K562 (cell line): Measurements from ENCODE around the gene BNC2. TPM values are rescaled to one million over a fixed set of nuclear protein-coding genes. Genes with fewer than 3 reads are reported as not detected.

Experiments used
- ATAC-seq: fragments of 200-7000 bp; cut with Tn5 transposase; 3 replicates; pipeline ENCODE4 v1.9.1; 2020; ENCODE audit warnings: moderate library complexity
- BruUV-seq: library from RNA; stranded (reverse); fragments of 400-500 nt; replicated peaks from 2 replicates; lab custom pipeline; 2021; lab: Mats Ljungman, UMichigan
- CTCF ChIA-PET: fragments of 300-600 bp; formaldehyde crosslinking; extraction: SDS; loops from one replicate; lab custom pipeline; 2021; ENCODE audit warnings: low intra/inter-chr PET ratio; lab: Yijun Ruan, JAX
- POLR2A ChIA-PET: fragments of 300-600, 350-650 bp; sonication (Branson Sonifier 250); formaldehyde crosslinking; extraction: SDS; loops from one replicate; lab custom pipeline; 2021; ENCODE audit warnings: antibody characterized with exemption, inconsistent platforms; lab: Yijun Ruan, JAX
- DNase-seq, 4 experiments: peaks; one replicate each; pipeline versions ENCODE4 v3.0.0 to v3.0.0-alpha.2; 2011 to 2018; ENCODE audit warnings: low spot score in 3 of 4, mixed read lengths in 3 of 4; ENCODE audit errors: extremely low read depth in 1 of 4
- FAIRE-seq: peaks from 2 replicates; lab custom pipeline; 2011; peaks lifted over from hg19 to GRCh38; lab: Jason Lieb, UNC
- H2AFZ ChIP-seq: 2 replicates; pipeline ENCODE4 v1.6.0; 2011; ENCODE audit warnings: low read depth, low read length, control low read depth, inconsistent platforms
- H3K27ac ChIP-seq: fragments of 200-600 bp; 3 replicates; pipeline ENCODE4 v1.8.0; 2011; ENCODE audit warnings: low read depth, mild to moderate bottlenecking, control low read depth, inconsistent platforms, low read length, moderate library complexity, mixed read lengths; ENCODE audit errors: extremely low read depth
- H3K27me3 ChIP-seq, 2 experiments: fragments of 300-600 bp in 1 of 2; 2 replicates in 1 of 2; 3 replicates in 1 of 2; pipeline versions ENCODE4 v1.6.0 to v1.8.0; 2011; ENCODE audit warnings: inconsistent platforms in 2 of 2, low read length in 2 of 2, mild to moderate bottlenecking in 1 of 2, mixed read lengths in 1 of 2, moderate library complexity in 1 of 2; ENCODE audit not compliant: control insufficient read depth in 2 of 2, insufficient read depth in 2 of 2
- H3K36me3 ChIP-seq: fragments of 300-600 bp; 3 replicates; pipeline ENCODE4 v1.8.0; 2011; ENCODE audit warnings: mild to moderate bottlenecking, low read length, inconsistent platforms; ENCODE audit not compliant: control insufficient read depth, insufficient read depth
- H3K4me1 ChIP-seq, 2 experiments: fragments of 200-600 bp in 1 of 2; replicated peaks in 1 of 2; 2 replicates in 1 of 2; 3 replicates in 1 of 2; pipeline versions ENCODE4 v1.5.1 to v1.8.0; 2011; ENCODE audit warnings: inconsistent platforms in 2 of 2, low read length in 2 of 2, mild to moderate bottlenecking in 1 of 2, mixed read lengths in 1 of 2, moderate library complexity in 1 of 2; ENCODE audit not compliant: control insufficient read depth in 2 of 2, insufficient read depth in 2 of 2
- H3K4me2 ChIP-seq: 2 replicates; pipeline ENCODE4 v1.6.1; 2011; ENCODE audit warnings: low read length, control low read depth, inconsistent platforms, mixed read lengths; ENCODE audit not compliant: insufficient read depth
- H3K4me3 ChIP-seq: fragments of 200-600 bp; sonication (generic), shearing (Covaris generic); 2 replicates; pipeline ENCODE4 v1.5.1; 2016; ENCODE audit warnings: control low read depth, inconsistent platforms
- H3K79me2 ChIP-seq: fragments of 200-600 bp; 3 replicates; pipeline ENCODE4 v1.8.0; 2011; ENCODE audit warnings: low read length, inconsistent platforms; ENCODE audit not compliant: control insufficient read depth, insufficient read depth
- H3K9ac ChIP-seq, 2 experiments: 2 replicates each; pipeline versions ENCODE4 v1.6.0 to v1.6.1; 2011; ENCODE audit warnings: low read depth in 2 of 2, low read length in 2 of 2, control low read depth in 1 of 2, inconsistent platforms in 1 of 2, mild to moderate bottlenecking in 1 of 2, mixed read lengths in 1 of 2; ENCODE audit not compliant: insufficient read depth in 1 of 2
- H3K9me1 ChIP-seq: one replicate; pipeline ENCODE4 v1.6.0; 2011; ENCODE audit warnings: inconsistent platforms, mild to moderate bottlenecking, low read length, moderate library complexity; ENCODE audit not compliant: control insufficient read depth, insufficient read depth
- H3K9me3 ChIP-seq: replicated peaks from 2 replicates; pipeline ENCODE4 v1.5.1; 2011; ENCODE audit warnings: low read depth, low read length, inconsistent platforms; ENCODE audit not compliant: control insufficient read depth, insufficient read depth
- H4K20me1 ChIP-seq: replicated peaks from 2 replicates; pipeline ENCODE4 v1.6.1; 2011; ENCODE audit warnings: low read length, inconsistent platforms, mixed read lengths; ENCODE audit not compliant: control insufficient read depth, insufficient read depth
- CHD4 ChIP-seq: fragments of 200-600 bp; sonication (generic); IDR thresholded peaks from 3 replicates; pipeline ENCODE4 v1.6.1; 2012; ENCODE audit warnings: low read depth, mild to moderate bottlenecking, mixed read lengths, low read length, inconsistent platforms; ENCODE audit not compliant: insufficient read depth, insufficient replicate concordance, poor library complexity, severe bottlenecking
- CTCFL ChIP-seq: IDR thresholded peaks from 2 replicates; pipeline ENCODE4 v1.6.1; 2011; ENCODE audit warnings: borderline replicate concordance, low read depth, mild to moderate bottlenecking, moderate library complexity, low read length; ENCODE audit not compliant: insufficient read depth, poor library complexity, severe bottlenecking
- ESRRB ChIP-seq: fragments of 250-450 bp; sonication (Bioruptor Pico); IDR thresholded peaks from 2 replicates; pipeline ENCODE4 v1.5.0; 2020; ENCODE audit warnings: mild to moderate bottlenecking, moderate library complexity, borderline replicate concordance
- HMG20A ChIP-seq: fragments of 450-650 bp; formaldehyde crosslinking; conservative IDR thresholded peaks from 2 replicates; pipeline ENCODE4 v1.4.0; 2020; ENCODE audit warnings: mild to moderate bottlenecking, mixed read lengths
- LARP7 ChIP-seq: fragments of 450-650 bp; IDR thresholded peaks from 2 replicates; pipeline ENCODE4 v1.6.1; 2016
- PKNOX1 ChIP-seq: fragments of 450-650 bp; IDR thresholded peaks from 2 replicates; pipeline ENCODE4 v1.6.1; 2016
- POLR2AphosphoS2 ChIP-seq: IDR thresholded peaks from 2 replicates; pipeline ENCODE4 v1.6.1; 2012; ENCODE audit warnings: low read length, improper control_type of control experiment
- SMARCB1 ChIP-seq: IDR thresholded peaks from 2 replicates; pipeline ENCODE4 v1.6.1; 2011; ENCODE audit warnings: improper control_type of control experiment, low read depth; ENCODE audit not compliant: insufficient read length
- SREBF1 ChIP-seq: fragments of 150-350 bp; IDR thresholded peaks from 2 replicates; pipeline ENCODE4 v1.6.1; 2014; ENCODE audit warnings: antibody characterized with exemption, low read depth, low read length, borderline replicate concordance
- TAF9B ChIP-seq: fragments of 450-650 bp; IDR thresholded peaks from 2 replicates; pipeline ENCODE4 v1.6.1; 2018; ENCODE audit warnings: mild to moderate bottlenecking; ENCODE audit not compliant: partially characterized antibody
- XRCC5 ChIP-seq: fragments of 200-400 bp; formaldehyde crosslinking; IDR thresholded peaks from 2 replicates; pipeline ENCODE4 v1.6.1; 2017; ENCODE audit warnings: low read depth, mild to moderate bottlenecking, low read length
- ZNF644 ChIP-seq: fragments of 200-800 bp; sonication (Bioruptor generic); IDR thresholded peaks from 2 replicates; pipeline ENCODE4 v1.6.1; 2016; ENCODE audit warnings: low read depth, missing genetic modification characterization, missing compliant biosample characterization
- ZNF764 ChIP-seq: fragments of 250-450 bp; sonication (Bioruptor Pico); IDR thresholded peaks from 2 replicates; pipeline ENCODE4 v1.4.0; 2020; ENCODE audit warnings: low read depth, mild to moderate bottlenecking, moderate library complexity
- WGBS: fragments of 100-300 bp; shearing (Covaris generic); methylation state at CpG from one replicate; pipeline ENCODE4 v1.1.6; 2016; ENCODE audit warnings: low coverage, mixed read lengths; ENCODE audit not compliant: insufficient coverage; ENCODE audit errors: missing lambda C conversion rate; 5-methylcytosine and 5-hydroxymethylcytosine counted together
- in situ Hi-C: fragments of 300-500 bp; cut with MboI; formaldehyde crosslinking; loops from 4 replicates; pipeline ENCODE4 v1.15.0; 2018; ENCODE audit warnings: inconsistent platforms, mixed read lengths
- intact Hi-C: fragments of 100-400 bp; cut with micrococcal nuclease; formaldehyde crosslinking; loops from 2 replicates; pipeline ENCODE4 v1.14.2; 2022
- polyA plus RNA-seq, 8 experiments: library from polyadenylated mRNA; depleted of rRNA in 4 of 8; stranded (reverse) in 5 of 8; unstranded in 3 of 8; fragments of >200 nt; fragmentation: Nextera tagmentation in 2 of 8; fragmentation: Illumina TruSeq in 1 of 8; extraction: Ambion mirVana in 2 of 8; extraction: Trizol in 1 of 8; gene quantifications; 2 replicates each; pipeline versions ENCODE4 v1.2.1 to v1.2.3, GENCODE V29; 2011 to 2014; ENCODE audit warnings: inconsistent platforms in 1 of 8, missing spikeins in 1 of 8
- total RNA-seq, 7 experiments: library from RNA; depleted of rRNA in 6 of 7; stranded (reverse); fragments of >200 nt in 6 of 7; fragmentation: Illumina TruSeq in 2 of 7; extraction: Trizol in 2 of 7; gene quantifications; 2 replicates each; pipeline versions ENCODE4 v1.2.1 to v1.2.3, GENCODE V29; 2011 to 2021; ENCODE audit warnings: low replicate concordance in 1 of 7

BNC2 gene
- total and polyA plus RNA-seq, 9 of the 15 experiments (the other 6 are each of a cell fraction or from before 2014, with no cell fraction given), result not detected

GRCh38 chr9:16361118-16361517 lies 509.4 kb downstream of the BNC2 start:
- CTCF ChIA-PET, result no interaction called here
- in situ Hi-C loops (no loop called here), intact Hi-C loops (no loop called here)
- POLR2A ChIA-PET, result no interaction called here
- TF ChIP-seq PKNOX1 (no peak), LARP7 (no peak), XRCC5 (no peak), ZNF764 (CRISPR knock-in tag) (no peak), CTCFL (no peak), HMG20A (CRISPR knock-in tag) (no peak), SREBF1 (no peak), ESRRB (no peak), POLR2AphosphoS2 (no peak), CHD4 (no peak), SMARCB1 (no peak), TAF9B (no peak), ZNF644 (tag) (no peak)
- Histone ChIP-seq H3K9me1 (no peaks in the 10 kb centered on the region), H4K20me1 (no peaks in the 10 kb centered on the region), H3K4me2 (no peak overlapping the region), H3K4me3 (no peak overlapping the region), H3K4me1 (no peaks in the 10 kb centered on the region), H3K36me3 (no peaks in the 10 kb centered on the region), H2AFZ (no peak overlapping the region), H3K79me2 (no peaks in the 10 kb centered on the region), H3K27ac (no peak overlapping the region), H3K9me3 (no peaks in the 10 kb centered on the region), H3K9ac (no peak overlapping the region), H3K27me3 (no peaks in the 10 kb centered on the region)
- 0% methylated on average over 3 of the region's 3 CpGs for WGBS
- no peak for DNase-seq
- BruUV-seq, result no TSS peak
- ATAC-seq, result no peak
- no peak for FAIRE-seq
